ENCODE measurements around the gene FADD.

FADD gene

DNA sequence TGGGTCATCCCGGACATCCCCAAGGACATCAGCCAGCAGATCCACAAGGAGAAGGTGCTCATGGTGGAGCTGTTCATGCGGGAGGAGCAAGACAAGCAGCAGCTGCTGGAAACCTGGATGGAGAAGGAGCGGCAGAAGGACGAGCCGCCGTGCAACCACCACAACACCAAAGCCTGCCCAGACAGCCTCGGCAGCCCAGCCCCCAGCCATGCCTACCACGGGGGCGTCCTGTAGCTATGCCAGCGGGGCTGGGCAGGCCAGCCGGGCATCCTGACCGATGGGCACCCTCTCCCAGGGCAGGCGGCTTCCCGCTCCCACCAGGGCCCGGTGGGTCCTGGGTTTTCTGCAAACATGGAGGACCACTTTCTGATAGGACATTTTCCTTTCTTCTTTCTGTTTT is 15.3 kb upstream of the FADD start:
- Histone ChIP-seq H3K4me3 (ENCODE audit: low read depth, low read length) (no peak overlapping the region), H3K9me3 (ENCODE audit: severe bottlenecking) (no peaks in the 10 kb centered on the region), H3K27me3 (ENCODE audit: insufficient read depth, low read depth, severe bottlenecking) (no peaks in the 10 kb centered on the region), H3K36me3 (no peaks in the 10 kb centered on the region), H3K27ac (no peak overlapping the region)
- no peak for DNase-seq
- TF ChIP-seq CTCF (IDR thresholded peaks at IDR 0.05; ENCODE audit: low read depth, low read length): no peak

DNA sequence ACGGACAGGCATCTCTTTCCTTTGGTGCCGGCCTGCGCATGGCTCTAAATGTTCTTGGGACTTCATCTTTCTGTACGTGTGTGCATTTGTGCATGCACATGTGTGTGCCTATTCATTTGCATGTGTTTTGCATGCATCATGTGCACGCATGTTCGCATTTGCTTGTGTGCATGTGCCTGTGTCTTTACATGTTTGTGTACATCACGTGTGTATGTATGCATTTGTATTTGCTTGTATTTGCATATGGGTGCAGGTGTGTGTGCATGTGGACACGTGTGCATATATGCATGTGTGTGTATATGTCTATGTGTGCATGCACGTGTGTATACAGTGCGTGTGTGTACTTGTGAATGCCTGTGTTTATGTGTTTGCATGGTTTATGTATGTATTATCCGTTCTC is 13.5 kb upstream of the FADD start:
- DNase-seq: no peak
- Histone ChIP-seq H3K4me3 (ENCODE audit: low read depth, low read length) (no peak overlapping the region), H3K27ac (no peak overlapping the region), H3K27me3 (ENCODE audit: insufficient read depth, low read depth, severe bottlenecking) (no peaks in the 10 kb centered on the region), H3K9me3 (ENCODE audit: severe bottlenecking) (no peaks in the 10 kb centered on the region), H3K36me3 (no peaks in the 10 kb centered on the region)
- no peak for TF ChIP-seq CTCF (IDR thresholded peaks at IDR 0.05; ENCODE audit: low read depth, low read length)

GRCh38 chr11:70191495-70192140 is 11.5 kb upstream of the FADD start:
- DNase-seq: peak; percentile 86
- peaks cover 9% of the 10 kb centered on the region for H3K27me3 ChIP-seq (ENCODE audit: insufficient read depth, low read depth, severe bottlenecking)
- TF ChIP-seq CTCF (IDR thresholded peaks at IDR 0.05; ENCODE audit: low read depth, low read length): peak; percentile 96
- no peak overlapping the region for H3K4me3 ChIP-seq (ENCODE audit: low read depth, low read length)
- no peaks in the 10 kb centered on the region for H3K9me3 ChIP-seq (ENCODE audit: severe bottlenecking)
- H3K27ac ChIP-seq: no peak overlapping the region
- no peaks in the 10 kb centered on the region for H3K36me3 ChIP-seq

DNA sequence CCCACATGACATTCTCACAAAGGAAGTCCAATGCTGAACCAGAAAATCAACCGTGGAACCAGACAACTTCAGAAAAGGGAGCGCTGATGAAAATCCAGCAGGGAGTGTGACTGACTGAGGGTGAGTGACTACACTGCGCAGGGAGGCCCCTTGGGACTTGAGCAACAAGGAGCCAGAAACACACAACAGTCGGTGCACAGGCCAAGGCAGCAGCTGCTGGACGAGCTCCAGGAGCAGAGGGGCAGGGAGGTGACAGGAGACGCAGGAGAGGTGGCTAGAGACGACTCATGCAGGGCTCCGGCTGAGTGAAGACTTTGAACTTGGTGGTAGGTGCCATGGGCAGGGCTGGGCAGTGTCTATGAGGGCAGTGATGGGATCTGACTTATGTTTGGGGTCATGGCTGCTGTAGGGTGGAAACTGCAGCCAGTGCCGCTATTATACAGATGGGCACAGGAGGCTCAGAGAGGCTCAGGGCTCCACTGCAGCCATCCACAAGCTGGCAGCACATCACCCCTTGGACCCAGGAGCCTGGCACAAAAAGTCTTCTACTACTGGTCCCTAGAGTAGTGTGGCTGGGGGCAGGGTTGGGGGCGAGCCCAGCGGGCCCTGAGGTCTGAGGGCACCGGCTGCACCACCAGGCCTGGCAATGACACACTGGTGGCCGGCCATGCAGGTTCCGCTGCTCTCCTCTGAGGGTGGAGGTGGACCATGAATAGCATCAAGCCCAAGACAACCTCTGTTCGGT is 10.3 kb upstream of the FADD start:
- peaks cover 9% of the 10 kb centered on the region for H3K27me3 ChIP-seq (ENCODE audit: insufficient read depth, low read depth, severe bottlenecking)
- H3K27ac ChIP-seq: no peak overlapping the region
- no peak for DNase-seq
- H3K36me3 ChIP-seq: no peaks in the 10 kb centered on the region
- no peak for TF ChIP-seq CTCF (IDR thresholded peaks at IDR 0.05; ENCODE audit: low read depth, low read length)
- H3K9me3 ChIP-seq (ENCODE audit: severe bottlenecking): no peaks in the 10 kb centered on the region
- no peak overlapping the region for H3K4me3 ChIP-seq (ENCODE audit: low read depth, low read length)

- peaks cover 9% of the 10 kb centered on the region for H3K27me3 ChIP-seq (ENCODE audit: insufficient read depth, low read depth, severe bottlenecking)
- no peaks in the 10 kb centered on the region for H3K9me3 ChIP-seq (ENCODE audit: severe bottlenecking)
- H3K4me3 ChIP-seq (ENCODE audit: low read depth, low read length): no peak overlapping the region
- no peak overlapping the region for H3K27ac ChIP-seq
- no peaks in the 10 kb centered on the region for H3K36me3 ChIP-seq
- no peak for TF ChIP-seq CTCF (IDR thresholded peaks at IDR 0.05; ENCODE audit: low read depth, low read length)
- DNase-seq: no peak
Observed at GRCh38 chr11:70193411-70194292, 9.4 kb upstream of the FADD start.
